Measurements from ENCODE around the gene RPL18. TPM values are rescaled to one million over a fixed set of nuclear protein-coding genes. Genes with fewer than 3 reads are reported as not detected.

RPL18 gene
- total RNA-seq, 4 donors from 2014 or later, result 1,223 to 1,420 (median 1,299) TPM

GRCh38 chr19:48664476-48664875 lies 45.5 kb upstream of the RPL18 start:
- Histone ChIP-seq H3K27me3 (no peaks in the 10 kb centered on the region), H3K36me3 (no peaks in the 10 kb centered on the region), H3K4me1 (no peaks in the 10 kb centered on the region), H3K27ac (no peak overlapping the region), H3K4me3 (no peak overlapping the region), H3K9me3 (no peaks in the 10 kb centered on the region)
- no peak for DNase-seq
- in situ Hi-C loops (cut with MboI; ENCODE audit: low sequenced_read_pairs in 4 of 4) (no loop called here), intact Hi-C loops (cut with DNase I; ENCODE audit: low total_unique reads) (no loop called here)
- no peak for ATAC-seq
- TF ChIP-seq, protein P1, sequence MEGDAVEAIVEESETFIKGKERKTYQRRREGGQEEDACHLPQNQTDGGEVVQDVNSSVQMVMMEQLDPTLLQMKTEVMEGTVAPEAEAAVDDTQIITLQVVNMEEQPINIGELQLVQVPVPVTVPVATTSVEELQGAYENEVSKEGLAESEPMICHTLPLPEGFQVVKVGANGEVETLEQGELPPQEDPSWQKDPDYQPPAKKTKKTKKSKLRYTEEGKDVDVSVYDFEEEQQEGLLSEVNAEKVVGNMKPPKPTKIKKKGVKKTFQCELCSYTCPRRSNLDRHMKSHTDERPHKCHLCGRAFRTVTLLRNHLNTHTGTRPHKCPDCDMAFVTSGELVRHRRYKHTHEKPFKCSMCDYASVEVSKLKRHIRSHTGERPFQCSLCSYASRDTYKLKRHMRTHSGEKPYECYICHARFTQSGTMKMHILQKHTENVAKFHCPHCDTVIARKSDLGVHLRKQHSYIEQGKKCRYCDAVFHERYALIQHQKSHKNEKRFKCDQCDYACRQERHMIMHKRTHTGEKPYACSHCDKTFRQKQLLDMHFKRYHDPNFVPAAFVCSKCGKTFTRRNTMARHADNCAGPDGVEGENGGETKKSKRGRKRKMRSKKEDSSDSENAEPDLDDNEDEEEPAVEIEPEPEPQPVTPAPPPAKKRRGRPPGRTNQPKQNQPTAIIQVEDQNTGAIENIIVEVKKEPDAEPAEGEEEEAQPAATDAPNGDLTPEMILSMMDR (IDR thresholded peaks at IDR 0.05 in 4 of 5, conservative IDR thresholded peaks at IDR 0.05 in 1 of 5), result no peak
- no peak for TF ChIP-seq POLR2A (IDR thresholded peaks at IDR 0.05)

GRCh38 chr19:48663667-48664066 lies 44.7 kb upstream of the RPL18 start:
- Histone ChIP-seq H3K27me3 (no peaks in the 10 kb centered on the region), H3K27ac (no peak overlapping the region), H3K36me3 (no peaks in the 10 kb centered on the region), H3K4me1 (no peaks in the 10 kb centered on the region), H3K4me3 (no peak overlapping the region), H3K9me3 (no peaks in the 10 kb centered on the region)
- in situ Hi-C loops (cut with MboI; ENCODE audit: low sequenced_read_pairs in 4 of 4) (no loop called here), intact Hi-C loops (cut with DNase I; ENCODE audit: low total_unique reads) (no loop called here)
- ATAC-seq (no peak), DNase-seq (no peak)
- no peak for TF ChIP-seq POLR2A (IDR thresholded peaks at IDR 0.05)
- TF ChIP-seq, protein P1 (IDR thresholded peaks at IDR 0.05 in 4 of 5, conservative IDR thresholded peaks at IDR 0.05 in 1 of 5), result no peak

- ATAC-seq (no peak), DNase-seq (no peak)
- Histone ChIP-seq H3K4me3 (no peak overlapping the region), H3K36me3 (no peaks in the 10 kb centered on the region), H3K9me3 (no peaks in the 10 kb centered on the region), H3K27me3 (no peaks in the 10 kb centered on the region), H3K4me1 (no peaks in the 10 kb centered on the region), H3K27ac (no peak overlapping the region)
- in situ Hi-C loops (cut with MboI; ENCODE audit: low sequenced_read_pairs in 4 of 4), result no loop called here
- intact Hi-C loops (cut with DNase I; ENCODE audit: low total_unique reads), result no loop called here
- TF ChIP-seq POLR2A (IDR thresholded peaks at IDR 0.05), result no peak
- TF ChIP-seq, protein P1 (IDR thresholded peaks at IDR 0.05 in 4 of 5, conservative IDR thresholded peaks at IDR 0.05 in 1 of 5), result no peak
These were observed 42.7 kb upstream of the RPL18 start for GRCh38 chr19:48661711-48662090.

DNA sequence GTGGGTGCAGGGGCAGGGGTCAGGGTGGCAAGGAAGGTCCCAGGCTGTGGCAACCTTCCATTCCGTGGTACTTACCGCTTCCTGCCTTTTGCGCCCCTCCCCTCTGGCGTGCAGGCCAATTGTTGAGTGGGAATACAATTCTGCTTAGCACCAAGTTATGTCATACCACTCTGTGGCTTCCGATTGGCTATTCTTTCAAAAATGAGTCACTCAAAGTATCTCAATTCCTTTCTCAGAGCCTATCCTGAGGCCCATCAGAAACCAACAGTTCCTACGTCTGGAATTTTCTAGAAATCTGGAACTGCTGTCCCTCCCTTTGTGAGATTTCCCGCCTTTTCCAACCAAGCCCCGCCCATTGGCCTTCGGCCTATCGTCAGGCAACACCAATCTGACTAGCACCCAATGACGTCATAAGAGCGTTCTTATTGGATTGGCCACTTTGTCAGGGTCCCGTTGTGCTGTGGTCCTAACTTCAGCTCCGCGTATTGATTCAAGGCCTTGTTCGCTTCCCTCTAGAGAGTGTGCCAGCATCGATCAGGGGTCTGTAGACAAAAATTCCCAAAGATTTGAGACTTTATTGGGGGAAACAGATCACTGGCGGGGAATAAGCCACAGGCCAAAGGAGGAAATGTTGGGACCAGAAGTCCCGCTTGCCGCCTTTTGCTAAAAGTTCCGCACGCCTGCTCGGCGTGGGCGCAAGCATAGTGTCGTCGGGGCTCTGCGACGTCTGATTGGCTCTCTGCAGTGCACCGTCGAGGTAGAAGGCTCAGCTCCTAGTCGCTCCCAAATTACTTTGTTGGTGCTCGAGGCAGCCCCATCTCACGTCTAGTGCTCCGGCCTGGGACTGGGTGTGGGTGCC lies 42.1 kb upstream of the RPL18 start:
- Histone ChIP-seq H3K27ac (peak overlapping the region in 3 of 4 donors; percentile 40 to 63 (median 47)), H3K4me3 (no peak overlapping the region), H3K27me3 (no peaks in the 10 kb centered on the region), H3K4me1 (no peaks in the 10 kb centered on the region), H3K36me3 (no peaks in the 10 kb centered on the region), H3K9me3 (no peaks in the 10 kb centered on the region)
- in situ Hi-C loops (cut with MboI; ENCODE audit: low sequenced_read_pairs in 4 of 4), result no loop called here
- intact Hi-C loops (cut with DNase I; ENCODE audit: low total_unique reads), result no loop called here
- peak; percentile 96 for ATAC-seq
- TF ChIP-seq, protein P1 (IDR thresholded peaks at IDR 0.05 in 4 of 5, conservative IDR thresholded peaks at IDR 0.05 in 1 of 5), result no peak
- TF ChIP-seq POLR2A (IDR thresholded peaks at IDR 0.05), result no peak
- DNase-seq, result peak; percentile 66 to 71

Measured in gastrocnemius medialis (tissue), 4 donors.